K562 (cell line): Measurements from ENCODE around the gene IL37. TPM values are rescaled to one million over a fixed set of nuclear protein-coding genes. Genes with fewer than 3 reads are reported as not detected.

Source experiments
- EGR1 ChIP-seq: fragments of 450-650 bp; conservative IDR thresholded peaks from 2 replicates; pipeline ENCODE4 v1.6.1; 2017; ENCODE audit warnings: mild to moderate bottlenecking
- ETV6 ChIP-seq, 3 experiments: fragments of 150-350 bp in 1 of 3; sonication (generic) in 1 of 3; formaldehyde crosslinking in 1 of 3; IDR thresholded peaks; 2 replicates each; pipeline versions ENCODE4 v1.6.1 to v1.8.0; 2014 to 2022; ENCODE audit warnings: borderline replicate concordance in 2 of 3, low read depth in 2 of 3, antibody characterized with exemption in 1 of 3, low read length in 1 of 3, mild to moderate bottlenecking in 1 of 3, missing genetic modification reagents in 1 of 3
- GTF2F1 ChIP-seq: IDR thresholded peaks from 2 replicates; pipeline ENCODE4 v1.6.1; 2011; ENCODE audit warnings: low read depth, low read length, improper control_type of control experiment
- MEF2A ChIP-seq: IDR thresholded peaks from 2 replicates; pipeline ENCODE4 v1.6.1; 2011; ENCODE audit warnings: low read depth, mild to moderate bottlenecking, low read length, moderate library complexity; ENCODE audit not compliant: control insufficient read depth
- SIX5 ChIP-seq, 2 experiments: IDR thresholded peaks; 2 replicates each; pipeline ENCODE4 v1.6.1; 2011; ENCODE audit warnings: low read length in 2 of 2, borderline replicate concordance in 1 of 2, low read depth in 1 of 2, mild to moderate bottlenecking in 1 of 2, moderate library complexity in 1 of 2; ENCODE audit not compliant: insufficient read depth in 1 of 2
- ZNF699 ChIP-seq: fragments of 250-450 bp; sonication (Bioruptor Pico); IDR thresholded peaks from 2 replicates; pipeline ENCODE4 v1.8.0; 2021; ENCODE audit warnings: mild to moderate bottlenecking, moderate library complexity; ENCODE audit not compliant: insufficient replicate concordance
- polyA plus RNA-seq, 8 experiments: library from polyadenylated mRNA; depleted of rRNA in 4 of 8; stranded (reverse) in 5 of 8; unstranded in 3 of 8; fragments of >200 nt; fragmentation: Nextera tagmentation in 2 of 8; fragmentation: Illumina TruSeq in 1 of 8; extraction: Ambion mirVana in 2 of 8; extraction: Trizol in 1 of 8; gene quantifications; 2 replicates each; pipeline versions ENCODE4 v1.2.1 to v1.2.3, GENCODE V29; 2011 to 2014; ENCODE audit warnings: inconsistent platforms in 1 of 8, missing spikeins in 1 of 8
- total RNA-seq, 7 experiments: library from RNA; depleted of rRNA in 6 of 7; stranded (reverse); fragments of >200 nt in 6 of 7; fragmentation: Illumina TruSeq in 2 of 7; extraction: Trizol in 2 of 7; gene quantifications; 2 replicates each; pipeline versions ENCODE4 v1.2.1 to v1.2.3, GENCODE V29; 2011 to 2021; ENCODE audit warnings: low replicate concordance in 1 of 7
- TF ChIP-seq, protein P1 (sequence below), 3 experiments: fragments of 200-800 bp in 1 of 3; sonication (Bioruptor generic) in 1 of 3; sonication (generic) in 1 of 3; formaldehyde crosslinking in 1 of 3; IDR thresholded peaks; 2 replicates each; pipeline versions ENCODE4 v1.6.1 to v1.8.0; 2016 to 2022; ENCODE audit warnings: mild to moderate bottlenecking in 2 of 3, missing compliant biosample characterization in 2 of 3, missing genetic modification characterization in 2 of 3, missing genetic modification reagents in 1 of 3
- TF ChIP-seq, protein P2 (sequence below): fragments of 450-650 bp; IDR thresholded peaks from 2 replicates; pipeline ENCODE4 v1.6.1; 2016; ENCODE audit warnings: mild to moderate bottlenecking, moderate library complexity
- TF ChIP-seq, protein P3 (sequence below), 3 experiments: IDR thresholded peaks in 2 of 3; conservative IDR thresholded peaks in 1 of 3; 2 replicates each; pipeline ENCODE4 v1.5.1; 2011 to 2012; ENCODE audit warnings: low read length in 3 of 3, mild to moderate bottlenecking in 3 of 3, control low read depth in 2 of 3, improper control_type of control experiment in 1 of 3, inconsistent platforms in 1 of 3, low read depth in 1 of 3, mixed read lengths in 1 of 3, moderate library complexity in 1 of 3; ENCODE audit not compliant: insufficient read depth in 2 of 3

IL37 gene
- total and polyA plus RNA-seq, 9 of the 15 experiments (the other 6 are each of a cell fraction or from before 2014, with no cell fraction given): not detected

DNA sequence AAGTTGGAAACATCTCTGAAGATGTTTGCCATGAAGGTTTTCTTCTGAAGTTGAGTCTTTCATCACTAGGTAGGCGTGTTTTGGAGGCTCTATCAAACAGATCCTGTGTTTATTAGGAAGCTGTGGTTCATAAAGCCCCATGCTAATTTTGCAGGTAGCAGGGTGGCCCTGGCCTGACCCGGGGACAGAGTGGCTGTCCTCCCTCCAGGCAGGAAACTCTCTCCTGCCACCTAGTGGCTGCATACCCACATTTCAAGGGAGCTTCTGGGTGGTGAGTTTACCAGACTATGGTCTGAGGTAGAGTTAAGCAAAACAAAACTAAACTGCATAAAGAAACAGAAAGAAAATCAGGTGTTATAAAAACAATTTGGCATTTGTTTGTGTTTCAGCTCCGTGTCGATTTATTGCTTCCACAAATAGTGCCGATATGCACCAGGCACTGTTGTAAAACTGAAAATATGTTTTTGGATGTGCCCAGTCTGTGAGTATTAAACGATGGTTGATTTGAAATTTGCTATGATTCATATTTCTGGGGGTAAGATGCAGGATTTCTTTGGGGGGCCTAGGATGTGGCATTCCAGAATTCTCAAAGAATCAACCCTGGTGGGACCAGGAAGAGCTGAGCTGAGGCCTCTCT lies 26.0 kb upstream of the IL37 start (continued):
- TF ChIP-seq GTF2F1: no peak
- no peak for TF ChIP-seq ETV6 (IDR thresholded peaks at IDR 0.05; ENCODE audit: borderline replicate concordance in 1 of 2, low read depth in 2 of 2, low read length in 1 of 2)
- TF ChIP-seq ETV6 (CRISPR knock-in tag; IDR thresholded peaks at IDR 0.05; ENCODE audit: borderline replicate concordance): no peak
- no peak for TF ChIP-seq SIX5 (IDR thresholded peaks at IDR 0.05; ENCODE audit: borderline replicate concordance in 1 of 2, insufficient read depth in 1 of 2, low read depth in 1 of 2, low read length in 2 of 2)
- TF ChIP-seq EGR1: no peak
- TF ChIP-seq, protein P1, sequence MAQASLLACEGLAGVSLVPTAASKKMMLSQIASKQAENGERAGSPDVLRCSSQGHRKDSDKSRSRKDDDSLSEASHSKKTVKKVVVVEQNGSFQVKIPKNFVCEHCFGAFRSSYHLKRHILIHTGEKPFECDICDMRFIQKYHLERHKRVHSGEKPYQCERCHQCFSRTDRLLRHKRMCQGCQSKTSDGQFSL (CRISPR knock-in tag; IDR thresholded peaks at IDR 0.05): no peak
- TF ChIP-seq, protein P1 (tag; IDR thresholded peaks at IDR 0.05): no peak
- TF ChIP-seq, protein P2, sequence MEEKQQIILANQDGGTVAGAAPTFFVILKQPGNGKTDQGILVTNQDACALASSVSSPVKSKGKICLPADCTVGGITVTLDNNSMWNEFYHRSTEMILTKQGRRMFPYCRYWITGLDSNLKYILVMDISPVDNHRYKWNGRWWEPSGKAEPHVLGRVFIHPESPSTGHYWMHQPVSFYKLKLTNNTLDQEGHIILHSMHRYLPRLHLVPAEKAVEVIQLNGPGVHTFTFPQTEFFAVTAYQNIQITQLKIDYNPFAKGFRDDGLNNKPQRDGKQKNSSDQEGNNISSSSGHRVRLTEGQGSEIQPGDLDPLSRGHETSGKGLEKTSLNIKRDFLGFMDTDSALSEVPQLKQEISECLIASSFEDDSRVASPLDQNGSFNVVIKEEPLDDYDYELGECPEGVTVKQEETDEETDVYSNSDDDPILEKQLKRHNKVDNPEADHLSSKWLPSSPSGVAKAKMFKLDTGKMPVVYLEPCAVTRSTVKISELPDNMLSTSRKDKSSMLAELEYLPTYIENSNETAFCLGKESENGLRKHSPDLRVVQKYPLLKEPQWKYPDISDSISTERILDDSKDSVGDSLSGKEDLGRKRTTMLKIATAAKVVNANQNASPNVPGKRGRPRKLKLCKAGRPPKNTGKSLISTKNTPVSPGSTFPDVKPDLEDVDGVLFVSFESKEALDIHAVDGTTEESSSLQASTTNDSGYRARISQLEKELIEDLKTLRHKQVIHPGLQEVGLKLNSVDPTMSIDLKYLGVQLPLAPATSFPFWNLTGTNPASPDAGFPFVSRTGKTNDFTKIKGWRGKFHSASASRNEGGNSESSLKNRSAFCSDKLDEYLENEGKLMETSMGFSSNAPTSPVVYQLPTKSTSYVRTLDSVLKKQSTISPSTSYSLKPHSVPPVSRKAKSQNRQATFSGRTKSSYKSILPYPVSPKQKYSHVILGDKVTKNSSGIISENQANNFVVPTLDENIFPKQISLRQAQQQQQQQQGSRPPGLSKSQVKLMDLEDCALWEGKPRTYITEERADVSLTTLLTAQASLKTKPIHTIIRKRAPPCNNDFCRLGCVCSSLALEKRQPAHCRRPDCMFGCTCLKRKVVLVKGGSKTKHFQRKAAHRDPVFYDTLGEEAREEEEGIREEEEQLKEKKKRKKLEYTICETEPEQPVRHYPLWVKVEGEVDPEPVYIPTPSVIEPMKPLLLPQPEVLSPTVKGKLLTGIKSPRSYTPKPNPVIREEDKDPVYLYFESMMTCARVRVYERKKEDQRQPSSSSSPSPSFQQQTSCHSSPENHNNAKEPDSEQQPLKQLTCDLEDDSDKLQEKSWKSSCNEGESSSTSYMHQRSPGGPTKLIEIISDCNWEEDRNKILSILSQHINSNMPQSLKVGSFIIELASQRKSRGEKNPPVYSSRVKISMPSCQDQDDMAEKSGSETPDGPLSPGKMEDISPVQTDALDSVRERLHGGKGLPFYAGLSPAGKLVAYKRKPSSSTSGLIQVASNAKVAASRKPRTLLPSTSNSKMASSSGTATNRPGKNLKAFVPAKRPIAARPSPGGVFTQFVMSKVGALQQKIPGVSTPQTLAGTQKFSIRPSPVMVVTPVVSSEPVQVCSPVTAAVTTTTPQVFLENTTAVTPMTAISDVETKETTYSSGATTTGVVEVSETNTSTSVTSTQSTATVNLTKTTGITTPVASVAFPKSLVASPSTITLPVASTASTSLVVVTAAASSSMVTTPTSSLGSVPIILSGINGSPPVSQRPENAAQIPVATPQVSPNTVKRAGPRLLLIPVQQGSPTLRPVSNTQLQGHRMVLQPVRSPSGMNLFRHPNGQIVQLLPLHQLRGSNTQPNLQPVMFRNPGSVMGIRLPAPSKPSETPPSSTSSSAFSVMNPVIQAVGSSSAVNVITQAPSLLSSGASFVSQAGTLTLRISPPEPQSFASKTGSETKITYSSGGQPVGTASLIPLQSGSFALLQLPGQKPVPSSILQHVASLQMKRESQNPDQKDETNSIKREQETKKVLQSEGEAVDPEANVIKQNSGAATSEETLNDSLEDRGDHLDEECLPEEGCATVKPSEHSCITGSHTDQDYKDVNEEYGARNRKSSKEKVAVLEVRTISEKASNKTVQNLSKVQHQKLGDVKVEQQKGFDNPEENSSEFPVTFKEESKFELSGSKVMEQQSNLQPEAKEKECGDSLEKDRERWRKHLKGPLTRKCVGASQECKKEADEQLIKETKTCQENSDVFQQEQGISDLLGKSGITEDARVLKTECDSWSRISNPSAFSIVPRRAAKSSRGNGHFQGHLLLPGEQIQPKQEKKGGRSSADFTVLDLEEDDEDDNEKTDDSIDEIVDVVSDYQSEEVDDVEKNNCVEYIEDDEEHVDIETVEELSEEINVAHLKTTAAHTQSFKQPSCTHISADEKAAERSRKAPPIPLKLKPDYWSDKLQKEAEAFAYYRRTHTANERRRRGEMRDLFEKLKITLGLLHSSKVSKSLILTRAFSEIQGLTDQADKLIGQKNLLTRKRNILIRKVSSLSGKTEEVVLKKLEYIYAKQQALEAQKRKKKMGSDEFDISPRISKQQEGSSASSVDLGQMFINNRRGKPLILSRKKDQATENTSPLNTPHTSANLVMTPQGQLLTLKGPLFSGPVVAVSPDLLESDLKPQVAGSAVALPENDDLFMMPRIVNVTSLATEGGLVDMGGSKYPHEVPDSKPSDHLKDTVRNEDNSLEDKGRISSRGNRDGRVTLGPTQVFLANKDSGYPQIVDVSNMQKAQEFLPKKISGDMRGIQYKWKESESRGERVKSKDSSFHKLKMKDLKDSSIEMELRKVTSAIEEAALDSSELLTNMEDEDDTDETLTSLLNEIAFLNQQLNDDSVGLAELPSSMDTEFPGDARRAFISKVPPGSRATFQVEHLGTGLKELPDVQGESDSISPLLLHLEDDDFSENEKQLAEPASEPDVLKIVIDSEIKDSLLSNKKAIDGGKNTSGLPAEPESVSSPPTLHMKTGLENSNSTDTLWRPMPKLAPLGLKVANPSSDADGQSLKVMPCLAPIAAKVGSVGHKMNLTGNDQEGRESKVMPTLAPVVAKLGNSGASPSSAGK: no peak
- TF ChIP-seq MEF2A: no peak
- TF ChIP-seq, protein P3, sequence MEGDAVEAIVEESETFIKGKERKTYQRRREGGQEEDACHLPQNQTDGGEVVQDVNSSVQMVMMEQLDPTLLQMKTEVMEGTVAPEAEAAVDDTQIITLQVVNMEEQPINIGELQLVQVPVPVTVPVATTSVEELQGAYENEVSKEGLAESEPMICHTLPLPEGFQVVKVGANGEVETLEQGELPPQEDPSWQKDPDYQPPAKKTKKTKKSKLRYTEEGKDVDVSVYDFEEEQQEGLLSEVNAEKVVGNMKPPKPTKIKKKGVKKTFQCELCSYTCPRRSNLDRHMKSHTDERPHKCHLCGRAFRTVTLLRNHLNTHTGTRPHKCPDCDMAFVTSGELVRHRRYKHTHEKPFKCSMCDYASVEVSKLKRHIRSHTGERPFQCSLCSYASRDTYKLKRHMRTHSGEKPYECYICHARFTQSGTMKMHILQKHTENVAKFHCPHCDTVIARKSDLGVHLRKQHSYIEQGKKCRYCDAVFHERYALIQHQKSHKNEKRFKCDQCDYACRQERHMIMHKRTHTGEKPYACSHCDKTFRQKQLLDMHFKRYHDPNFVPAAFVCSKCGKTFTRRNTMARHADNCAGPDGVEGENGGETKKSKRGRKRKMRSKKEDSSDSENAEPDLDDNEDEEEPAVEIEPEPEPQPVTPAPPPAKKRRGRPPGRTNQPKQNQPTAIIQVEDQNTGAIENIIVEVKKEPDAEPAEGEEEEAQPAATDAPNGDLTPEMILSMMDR (IDR thresholded peaks at IDR 0.05 in 2 of 3, conservative IDR thresholded peaks at IDR 0.05 in 1 of 3; ENCODE audit: insufficient read depth in 2 of 3, low read depth in 1 of 3, low read length in 3 of 3): peak; percentile 81 to 93 (median 92)
- no peak for TF ChIP-seq ZNF699
